HG02981 (cell line): ENCODE results near the gene ADISSP.

Experiments
- ATAC-seq: cut with Tn5 transposase; IDR thresholded peaks from one replicate; pipeline ENCODE4 v1.9.1; 2021; ENCODE audit warnings: mild to moderate bottlenecking, moderate library complexity; ENCODE audit not compliant: unreplicated experiment

The ADISSP gene

DNA sequence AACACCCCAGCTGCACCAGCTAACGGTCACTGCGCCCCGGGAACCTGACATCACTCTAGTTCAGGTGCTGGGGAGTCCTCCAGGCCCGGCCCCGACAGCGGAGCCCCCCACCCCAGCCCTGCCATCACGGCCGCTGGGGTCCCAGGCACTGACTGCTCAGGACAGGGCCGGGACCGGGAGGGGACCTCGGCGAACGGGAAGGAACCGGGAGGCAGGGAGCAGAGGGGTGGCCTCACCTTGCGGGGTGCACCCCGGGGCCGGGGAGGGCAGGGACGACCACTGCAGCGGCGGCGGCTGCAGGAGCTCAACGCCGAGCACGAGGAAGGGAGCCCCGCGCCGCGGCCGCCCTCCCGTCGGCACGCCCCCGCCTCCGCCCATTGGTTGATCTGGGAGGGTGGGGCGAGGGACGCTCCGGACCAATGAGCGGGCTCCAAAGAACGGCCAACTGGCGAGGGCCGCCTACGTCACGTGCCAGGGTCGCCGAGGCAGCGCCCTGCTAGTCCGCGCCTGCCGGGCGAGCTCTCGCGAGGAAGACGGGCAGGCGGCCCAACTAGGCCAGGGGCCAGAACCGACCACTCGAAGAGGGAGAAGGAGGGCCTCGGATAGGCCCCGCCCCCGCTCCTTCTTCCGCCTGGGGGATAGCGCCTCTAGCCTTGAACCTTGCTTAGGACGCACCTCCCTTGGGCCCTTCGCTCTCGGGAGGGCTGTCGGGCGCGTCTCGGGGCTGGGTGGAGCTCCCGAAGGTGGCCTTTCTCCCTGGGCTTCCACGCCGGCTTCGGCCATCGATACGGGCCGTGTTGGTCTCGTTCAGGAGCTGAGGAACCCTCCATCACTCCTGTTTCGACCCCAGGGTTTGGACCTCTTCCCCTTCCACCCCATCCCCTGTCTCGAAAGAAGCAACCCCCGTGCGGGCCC is at the start of gene ADISSP:
ADISSP (minus strand) TSS at position 327 of the 915 bp plus-strand sequence. CDS start 7,653 bp downstream, outside the sequence.
- peak; percentile 90 for ATAC-seq

DNA sequence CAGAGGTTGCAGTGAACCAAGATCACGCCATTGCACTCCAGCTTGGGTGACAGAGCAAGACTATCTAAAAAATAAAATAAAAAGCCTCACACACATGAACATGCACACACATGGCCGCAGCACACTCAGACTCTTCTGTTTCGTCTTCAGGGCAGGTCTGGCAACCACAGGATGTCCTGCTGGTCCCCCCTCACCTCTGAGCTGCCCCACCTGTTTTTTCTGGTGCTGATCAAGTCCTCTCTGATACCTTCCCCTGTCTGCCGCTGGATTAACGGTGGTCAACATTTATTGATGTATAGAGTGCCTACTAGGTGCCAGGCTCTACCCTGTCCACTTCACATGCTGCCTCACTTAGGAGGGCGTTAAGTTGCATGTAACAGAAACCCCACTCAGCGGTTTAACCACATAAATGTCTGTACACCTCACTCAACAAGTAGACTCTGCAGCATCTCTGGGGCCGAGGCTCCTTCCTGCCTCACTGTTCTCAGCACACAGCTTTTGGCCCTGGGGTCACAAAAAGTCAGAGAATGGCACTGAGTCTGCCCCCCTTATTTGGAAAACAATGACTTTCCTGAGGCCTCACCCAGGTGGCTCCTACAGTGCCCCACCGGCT is 48.3 kb upstream of the ADISSP start:
- ATAC-seq: no peak

DNA sequence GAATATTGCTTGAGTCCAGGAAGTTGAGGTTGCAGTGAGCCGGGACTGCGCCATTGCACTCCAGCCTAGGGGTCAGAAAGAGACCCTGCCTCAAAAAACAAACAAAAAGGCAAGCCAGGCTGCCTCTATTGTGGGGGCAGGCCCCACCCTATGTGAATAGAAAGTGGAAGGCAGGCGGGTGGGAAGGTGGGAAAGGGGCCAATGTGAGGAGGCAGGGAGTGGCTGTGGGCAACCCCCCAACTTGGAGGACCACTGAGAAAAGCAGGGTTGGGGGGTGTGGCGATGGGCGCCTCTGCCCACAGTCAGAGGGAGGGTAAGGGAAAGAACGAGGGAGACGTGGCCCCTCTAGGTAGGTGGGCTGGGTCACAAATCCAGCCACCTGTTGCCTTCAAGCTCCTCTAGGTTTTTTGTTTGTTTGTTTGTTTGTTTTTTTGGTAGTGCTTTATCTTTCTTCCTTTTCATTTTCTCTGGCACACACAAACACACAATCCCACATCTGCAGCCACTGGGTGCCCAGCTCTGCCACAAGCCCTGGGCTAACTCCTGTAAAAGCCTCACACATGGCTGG is 47.5 kb upstream of the ADISSP start:
- ATAC-seq: no peak

DNA sequence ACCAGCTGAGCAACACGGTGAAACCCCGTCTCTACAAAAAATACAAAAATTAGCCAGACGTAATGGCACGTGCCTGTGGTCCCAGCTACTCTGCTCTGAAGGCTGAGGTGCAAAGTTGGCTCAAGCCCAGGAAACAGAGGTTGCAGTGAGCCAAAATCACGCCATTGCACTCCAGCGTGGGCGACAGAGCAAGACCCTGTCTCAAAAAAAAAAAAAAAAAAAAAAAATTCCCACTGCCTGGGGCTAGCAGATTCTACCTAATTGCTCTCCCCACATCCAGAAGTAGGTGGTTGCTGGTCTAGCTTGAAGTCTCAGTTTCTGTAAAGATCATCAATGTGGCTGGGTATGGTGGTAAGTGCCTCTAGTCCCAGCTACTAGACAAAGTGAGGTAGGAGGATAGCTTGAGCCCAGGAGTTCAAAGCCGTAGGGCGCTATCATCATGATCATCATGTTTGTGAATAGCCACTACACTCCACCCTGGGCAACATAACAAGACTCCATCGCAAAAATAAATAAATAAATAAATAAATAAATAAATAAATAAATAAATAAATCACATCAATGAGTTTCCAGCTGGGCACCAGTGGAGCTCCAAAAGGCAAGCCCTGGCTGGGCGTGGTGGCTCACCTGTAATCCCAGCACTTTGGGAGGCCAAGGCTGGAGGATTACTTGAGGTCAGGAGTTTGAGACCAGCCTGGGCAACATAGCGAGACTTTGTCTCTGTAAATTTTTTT is 46.5 kb upstream of the ADISSP start:
- ATAC-seq: no peak

DNA sequence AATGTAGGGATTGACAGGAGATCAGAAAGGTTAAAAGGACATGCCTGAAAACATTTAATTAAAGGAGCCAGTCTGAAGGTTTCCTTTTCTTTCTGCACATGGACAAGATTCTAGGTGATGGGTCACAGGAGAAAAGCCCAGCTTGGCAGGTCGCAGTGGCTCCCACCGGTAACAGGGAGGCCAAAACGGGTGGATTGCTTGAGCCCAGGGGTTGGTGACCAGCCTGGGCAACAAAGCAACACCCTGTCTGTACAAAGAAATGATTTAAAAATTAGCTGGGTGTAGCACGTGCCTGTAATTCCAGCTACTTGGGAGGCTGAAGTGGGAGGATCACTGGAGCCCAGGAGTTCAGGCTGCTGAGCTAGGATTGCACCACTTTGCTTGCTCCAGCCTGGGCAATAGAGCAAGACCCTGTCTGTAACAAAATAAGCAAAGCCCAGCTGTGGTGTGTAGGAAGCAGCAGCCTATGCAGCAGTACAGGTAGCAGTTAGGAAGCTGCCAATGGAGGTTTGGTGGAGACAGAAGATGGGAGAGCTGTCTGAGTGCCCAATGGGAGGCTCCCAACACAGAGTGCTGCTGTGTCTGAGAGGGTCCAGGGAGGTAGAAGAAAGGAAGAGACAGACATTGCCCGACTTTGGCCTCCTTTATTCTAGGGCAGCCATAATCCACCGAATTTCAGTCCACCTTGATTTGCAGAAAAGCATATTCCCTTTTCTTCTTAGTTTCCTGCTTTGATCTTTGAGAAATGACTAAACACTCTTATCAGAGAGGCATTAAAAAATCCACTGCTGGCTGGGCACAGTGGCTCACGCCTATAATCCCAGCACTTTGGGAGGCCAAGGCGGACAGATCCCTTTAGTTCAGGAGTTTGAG is 45.7 kb upstream of the ADISSP start:
- no peak for ATAC-seq

DNA sequence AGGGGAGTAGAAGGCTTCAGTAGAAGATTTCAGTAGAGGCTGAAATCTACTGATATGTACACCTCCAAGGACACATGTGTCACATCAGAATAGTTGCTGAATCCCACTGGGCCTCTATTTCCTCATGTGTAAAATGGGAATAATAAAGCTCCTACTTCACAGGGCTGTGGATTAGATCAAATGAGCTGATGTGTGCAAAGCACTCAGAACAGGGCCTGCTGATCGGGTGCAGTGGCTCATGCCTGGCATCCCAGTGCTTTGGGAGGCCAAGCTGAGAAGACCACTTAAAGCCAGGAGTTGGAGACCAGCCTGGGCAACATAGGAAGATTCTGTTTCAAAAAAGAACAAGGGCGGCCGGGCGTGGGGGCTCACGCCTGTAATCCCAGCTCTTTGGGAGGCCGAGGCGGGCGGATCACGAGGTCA is 44.7 kb upstream of the ADISSP start:
- no peak for ATAC-seq

DNA sequence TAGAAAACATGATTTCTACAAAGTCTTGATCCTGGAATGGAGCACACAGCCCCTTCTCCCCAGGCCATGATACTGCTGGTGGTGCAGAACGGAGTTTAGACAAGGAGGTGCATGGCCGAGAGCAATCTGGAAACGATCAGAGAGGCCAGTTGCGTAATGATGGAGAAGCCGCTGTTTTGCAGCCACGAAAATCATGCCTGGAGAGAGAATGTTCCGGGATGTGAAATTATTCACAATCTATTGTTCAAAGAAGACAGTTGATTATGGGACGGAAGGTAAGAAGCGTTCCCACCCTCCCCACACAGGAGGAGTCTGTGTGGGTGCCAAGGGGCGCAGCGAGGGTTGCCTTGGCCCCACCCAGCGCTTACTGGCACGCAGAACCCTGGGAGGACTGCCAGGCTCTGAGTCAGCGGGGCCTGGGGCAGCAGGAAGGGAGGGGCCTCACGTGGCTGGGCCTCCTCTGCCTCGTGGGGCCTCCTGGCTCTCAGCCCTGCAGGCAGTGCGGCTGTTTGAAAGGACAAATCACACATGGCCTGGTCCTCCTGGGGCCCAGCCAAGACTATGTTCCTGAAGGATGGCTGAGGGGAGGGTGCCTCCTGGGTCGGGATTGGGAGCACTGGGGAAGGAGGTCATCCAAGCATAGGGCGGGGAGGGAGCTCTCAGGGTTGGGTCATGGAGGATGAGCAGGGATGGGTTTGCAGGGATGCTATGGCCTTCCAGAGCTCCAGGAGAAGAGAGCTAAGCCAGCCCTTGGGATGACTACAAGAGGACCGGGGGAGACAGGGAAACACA is 44.1 kb upstream of the ADISSP start:
- ATAC-seq: no peak

DNA sequence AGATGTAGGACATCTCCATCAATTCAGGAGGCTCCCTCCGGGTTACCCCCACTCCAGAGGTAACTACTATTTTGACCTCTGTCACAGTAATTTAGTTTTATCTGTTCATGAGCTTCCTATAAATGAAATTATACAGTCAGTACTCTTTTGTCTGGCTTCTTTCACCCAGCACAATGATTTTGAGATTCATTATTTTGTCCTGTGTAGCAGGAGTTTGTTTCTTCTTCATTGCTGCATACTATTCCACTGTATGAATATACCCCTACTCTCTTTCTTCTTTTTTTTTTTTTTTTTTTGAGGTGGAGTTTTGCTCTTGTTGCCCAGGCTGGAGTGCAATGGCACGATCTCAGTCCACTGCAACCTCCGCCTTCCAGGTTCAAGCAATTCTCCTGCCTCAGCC is 41.0 kb upstream of the ADISSP start:
- ATAC-seq: no peak

DNA sequence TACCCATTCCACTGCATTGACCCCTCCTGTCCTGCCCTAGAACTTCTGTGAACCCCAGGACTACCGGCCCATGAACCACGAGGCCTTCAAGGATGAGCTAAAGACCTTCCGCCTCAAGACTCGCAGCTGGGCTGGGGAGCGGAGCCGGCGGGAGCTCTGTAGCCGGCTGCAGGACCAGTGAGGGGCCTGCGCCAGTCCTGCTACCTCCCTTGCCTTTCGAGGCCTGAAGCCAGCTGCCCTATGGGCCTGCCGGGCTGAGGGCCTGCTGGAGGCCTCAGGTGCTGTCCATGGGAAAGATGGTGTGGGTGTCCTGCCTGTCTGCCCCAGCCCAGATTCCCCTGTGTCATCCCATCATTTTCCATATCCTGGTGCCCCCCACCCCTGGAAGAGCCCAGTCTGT is 37.2 kb upstream of the ADISSP start:
- no peak for ATAC-seq

DNA sequence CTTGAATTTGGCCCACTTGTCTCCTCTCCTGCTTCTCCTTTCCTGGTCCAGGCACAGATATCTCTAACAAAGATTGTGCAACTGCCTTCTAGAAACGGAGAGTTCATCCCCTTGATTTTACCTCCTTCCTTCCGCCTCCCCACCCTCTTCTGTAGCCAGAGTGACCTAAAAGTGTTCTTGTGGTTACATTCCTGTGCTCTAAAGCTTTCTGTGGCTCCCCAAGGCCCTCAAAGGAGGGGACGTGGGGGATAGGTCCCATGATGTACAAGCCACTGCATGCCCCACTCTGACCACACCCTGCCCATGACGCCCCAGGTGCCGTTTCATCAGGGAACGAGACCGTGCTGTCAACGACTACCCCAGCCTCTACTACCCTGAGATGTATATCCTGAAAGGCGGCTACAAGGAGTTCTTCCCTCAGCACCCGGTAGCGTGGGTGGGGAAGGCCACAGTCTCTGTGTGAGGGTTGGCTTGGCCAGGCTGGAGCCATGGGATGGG is 36.8 kb upstream of the ADISSP start:
- no peak for ATAC-seq

DNA sequence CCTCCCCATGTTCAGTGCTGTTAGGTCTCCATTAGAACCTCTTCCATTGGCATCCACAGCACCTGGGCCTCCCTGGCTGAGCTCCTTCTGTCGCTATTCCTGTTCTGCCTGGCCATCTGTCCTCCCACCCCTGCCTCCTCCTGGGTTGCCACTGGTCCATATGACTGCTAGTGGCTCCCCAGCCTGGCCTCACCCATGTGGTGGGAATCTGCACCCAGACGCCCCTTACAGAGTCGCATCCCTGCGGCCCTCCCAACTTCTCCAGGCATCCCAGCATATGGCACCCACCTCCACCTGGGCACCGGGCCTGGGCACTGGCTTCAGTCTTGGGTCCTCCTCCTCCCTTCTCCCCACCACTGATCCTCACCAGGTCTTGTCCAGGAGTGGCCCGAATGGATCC is 36.3 kb upstream of the ADISSP start:
- ATAC-seq: no peak

DNA sequence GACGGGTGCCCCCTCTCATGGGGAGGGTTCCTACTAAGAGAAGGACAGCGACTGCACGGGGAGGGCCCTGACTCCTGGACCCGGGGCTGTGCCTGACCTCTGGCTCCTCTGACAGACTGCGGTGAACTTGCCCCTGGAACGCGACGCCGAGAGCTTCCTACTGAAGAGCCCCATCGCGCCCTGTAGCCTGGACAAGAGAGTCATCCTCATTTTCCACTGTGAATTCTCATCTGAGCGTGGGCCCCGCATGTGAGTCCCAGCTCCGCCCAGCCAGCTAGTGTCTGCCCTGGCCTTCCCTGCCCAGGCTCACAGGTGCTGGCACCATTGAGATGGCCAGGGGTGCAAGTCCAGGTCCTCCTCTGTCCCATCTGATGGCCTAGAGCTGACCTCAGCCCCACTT is 35.7 kb upstream of the ADISSP start:
- ATAC-seq: no peak

DNA sequence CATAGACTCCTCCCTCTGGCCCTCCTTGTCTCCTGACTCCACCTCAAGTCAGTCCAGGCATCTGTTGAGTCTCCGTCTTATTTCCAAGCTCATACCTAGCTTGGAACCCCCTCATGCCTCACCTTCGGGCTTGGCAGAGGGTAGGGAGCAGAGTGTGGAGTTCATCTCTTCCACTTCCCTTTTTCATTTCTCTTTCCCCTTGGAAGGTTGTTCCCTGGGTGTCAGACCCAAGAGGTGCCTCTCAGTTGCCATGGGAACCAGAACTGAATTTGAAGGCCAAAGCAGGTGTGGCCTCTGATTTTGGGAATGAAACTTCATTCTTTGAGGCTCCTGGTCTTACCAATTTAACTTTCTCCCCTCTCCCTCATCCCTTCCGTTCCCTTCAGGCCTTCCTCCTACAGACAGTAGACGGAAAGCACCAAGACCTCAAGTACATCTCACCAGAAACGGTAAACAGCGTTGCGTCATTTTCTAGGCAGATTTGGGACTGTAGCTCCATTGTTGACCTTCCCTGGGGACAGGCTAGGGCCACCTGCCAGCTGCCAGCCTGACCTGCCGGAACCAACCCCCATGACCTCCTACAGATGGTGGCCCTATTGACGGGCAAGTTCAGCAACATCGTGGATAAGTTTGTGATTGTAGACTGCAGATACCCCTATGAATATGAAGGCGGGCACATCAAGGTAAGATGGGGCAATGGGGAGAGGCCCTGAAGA is 35.1 kb upstream of the ADISSP start:
- ATAC-seq: no peak

DNA sequence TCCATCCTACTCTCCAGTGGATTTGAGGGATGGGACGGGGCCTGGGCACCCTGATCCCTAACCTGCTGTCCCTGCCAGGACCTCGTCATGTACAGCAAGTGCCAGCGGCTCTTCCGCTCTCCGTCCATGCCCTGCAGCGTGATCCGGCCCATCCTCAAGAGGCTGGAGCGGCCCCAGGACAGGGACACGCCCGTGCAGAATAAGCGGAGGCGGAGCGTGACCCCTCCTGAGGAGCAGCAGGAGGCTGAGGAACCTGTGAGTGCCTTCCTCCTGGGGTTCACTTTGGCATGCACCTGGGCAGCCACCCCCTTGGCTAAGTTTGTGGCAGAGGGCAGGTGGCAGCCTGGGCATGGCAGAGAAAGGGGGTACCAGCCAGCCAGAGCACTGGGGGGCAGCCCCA is 34.3 kb upstream of the ADISSP start:
- ATAC-seq: no peak

DNA sequence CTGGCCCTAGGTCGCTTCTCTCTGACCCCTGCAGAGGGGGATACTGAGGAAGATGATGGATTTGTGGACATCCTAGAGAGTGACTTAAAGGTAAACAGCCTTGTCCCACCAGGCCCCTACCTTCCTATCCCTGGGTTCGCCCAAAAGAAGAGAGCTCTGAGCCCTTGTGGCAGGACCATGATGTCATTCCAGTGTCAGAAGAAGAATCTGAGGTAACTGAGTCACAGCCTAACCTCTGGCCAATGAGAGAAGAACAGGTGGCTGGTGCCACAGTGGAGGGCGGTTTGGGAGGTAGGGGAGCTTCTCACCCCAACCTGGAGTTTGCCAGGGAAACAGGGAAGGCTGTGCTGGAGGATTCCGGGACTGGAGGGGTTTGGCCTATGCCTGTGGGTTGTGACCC is 33.7 kb upstream of the ADISSP start:
- no peak for ATAC-seq

DNA sequence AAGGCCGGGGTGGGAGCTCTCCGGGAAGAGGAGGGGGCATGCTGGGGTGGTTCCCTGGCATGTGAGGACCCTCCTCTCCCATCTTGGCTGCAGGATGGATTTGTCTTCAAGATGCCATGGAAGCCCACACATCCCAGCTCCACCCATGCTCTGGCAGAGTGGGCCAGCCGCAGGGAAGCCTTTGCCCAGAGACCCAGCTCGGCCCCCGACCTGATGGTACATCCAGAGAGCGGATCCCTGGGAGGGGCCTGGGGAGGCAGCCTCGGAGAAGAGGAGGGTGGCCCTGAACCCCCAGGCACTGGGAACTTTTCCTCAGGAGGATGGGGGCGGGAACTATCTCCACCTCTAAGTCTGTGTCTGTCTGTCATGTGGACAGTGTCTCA is 33.3 kb upstream of the ADISSP start:
- ATAC-seq: no peak

DNA sequence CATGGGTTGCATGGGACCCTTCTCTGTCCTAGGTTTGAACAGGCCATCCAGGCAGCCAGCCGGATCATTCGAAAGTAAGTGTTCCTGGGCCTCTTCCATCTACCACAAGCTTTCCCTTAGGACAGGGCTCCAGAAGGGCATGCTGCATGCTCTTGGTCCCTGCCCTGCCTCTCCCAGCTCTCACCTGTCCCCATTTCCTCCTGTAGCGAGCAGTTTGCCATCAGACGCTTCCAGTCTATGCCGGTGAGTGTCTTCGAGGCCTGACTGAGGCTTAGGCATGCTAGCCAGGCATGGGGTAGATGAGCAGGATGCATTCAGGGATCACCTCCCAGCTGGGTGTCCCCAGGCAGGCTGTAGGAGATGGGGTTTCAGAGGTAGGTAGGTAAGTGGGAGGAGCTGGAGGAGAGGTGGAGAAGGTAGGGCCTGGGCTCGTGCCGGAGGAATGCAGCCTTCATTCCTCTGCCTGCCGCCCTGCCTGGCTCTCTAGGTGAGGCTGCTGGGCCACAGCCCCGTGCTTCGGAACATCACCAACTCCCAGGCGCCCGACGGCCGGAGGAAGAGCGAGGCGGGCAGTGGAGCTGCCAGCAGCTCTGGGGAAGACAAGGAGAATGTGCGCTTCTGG is 32.8 kb upstream of the ADISSP start:
- ATAC-seq: no peak

DNA sequence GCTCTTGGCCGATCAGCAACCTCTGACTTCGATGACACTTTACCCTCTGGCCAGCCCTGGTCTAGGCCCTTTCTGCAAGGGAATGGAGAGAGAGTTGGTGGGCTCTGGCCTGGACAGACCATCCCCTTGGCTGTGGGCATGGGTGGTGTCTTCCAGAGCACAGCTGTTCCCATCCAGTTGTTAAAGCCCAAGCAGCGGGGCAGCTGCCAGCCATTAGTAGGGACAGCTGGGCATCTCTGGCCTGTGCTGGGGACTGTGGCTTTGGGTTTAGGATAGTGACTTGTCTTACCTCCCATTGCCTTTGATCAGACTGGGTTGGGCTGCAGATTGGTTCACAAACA is 31.3 kb upstream of the ADISSP start:
- no peak for ATAC-seq

DNA sequence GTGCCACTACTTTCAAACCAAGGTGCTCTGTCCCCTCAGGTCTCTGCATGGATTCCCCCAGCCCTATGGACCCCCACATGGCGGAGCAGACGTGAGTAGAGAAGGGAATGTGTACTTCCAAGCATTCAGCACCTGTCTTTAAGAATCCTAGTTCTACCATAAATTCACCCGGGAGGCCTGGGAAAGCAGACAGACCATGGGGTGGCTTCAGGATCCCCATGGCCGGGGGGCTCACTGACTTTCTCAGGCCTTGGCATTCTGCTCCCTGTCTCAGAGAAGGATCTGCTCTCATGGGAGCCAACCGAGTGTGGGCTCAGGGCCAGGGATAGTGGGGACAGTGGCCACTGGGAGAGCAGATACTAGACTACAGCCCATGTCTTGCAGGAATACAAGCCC is 30.8 kb upstream of the ADISSP start:
- no peak for ATAC-seq
